HepG2 (cell line): ENCODE measurements around the gene DELE1. TPM values are rescaled to one million over a fixed set of nuclear protein-coding genes. Genes with fewer than 3 reads are reported as not detected.

ENCODE experiments used
- GMEB2 ChIP-seq: IDR thresholded peaks from 2 replicates; pipeline ENCODE4 v1.6.1; 2016; ENCODE audit warnings: missing biosample characterization, missing genetic modification reagents, low read depth
- HDAC6 ChIP-seq: fragments of 200-600 bp; sonication (generic); IDR thresholded peaks from 2 replicates; pipeline ENCODE4 v1.7.0; 2017; ENCODE audit warnings: mild to moderate bottlenecking, antibody characterized with exemption, low read length, low read depth
- MIER2 ChIP-seq: IDR thresholded peaks from 2 replicates; pipeline ENCODE4 v1.6.1; 2016; ENCODE audit warnings: missing biosample characterization, missing genetic modification reagents
- RFXANK ChIP-seq: IDR thresholded peaks from 2 replicates; pipeline ENCODE4 v1.6.1; 2016
- TOE1 ChIP-seq: sonication (generic); formaldehyde crosslinking; IDR thresholded peaks from 2 replicates; pipeline ENCODE4 v1.4.0; 2020; ENCODE audit warnings: mild to moderate bottlenecking, missing genetic modification reagents
- ZBTB44 ChIP-seq: sonication (generic); formaldehyde crosslinking; IDR thresholded peaks from 2 replicates; pipeline ENCODE4 v1.4.0; 2020; ENCODE audit warnings: missing genetic modification reagents
- ZHX1 ChIP-seq: sonication (generic); formaldehyde crosslinking; IDR thresholded peaks from 2 replicates; pipeline ENCODE4 v1.8.1; 2022; ENCODE audit warnings: low read depth, mild to moderate bottlenecking, missing genetic modification reagents
- ZKSCAN1 ChIP-seq: fragments of 150-350 bp; IDR thresholded peaks from 2 replicates; pipeline ENCODE4 v1.6.1; 2014; ENCODE audit warnings: low read length
- ZNF350 ChIP-seq: sonication (generic); formaldehyde crosslinking; IDR thresholded peaks from 2 replicates; pipeline ENCODE4 v1.4.0; 2020; ENCODE audit warnings: mild to moderate bottlenecking, low read depth, missing genetic modification reagents, borderline replicate concordance
- ZNF431 ChIP-seq: sonication (generic); formaldehyde crosslinking; IDR thresholded peaks from 2 replicates; pipeline ENCODE4 v1.9.0; 2022; ENCODE audit warnings: missing genetic modification reagents, low read depth, mild to moderate bottlenecking, borderline replicate concordance
- ZNF503 ChIP-seq: sonication (generic); formaldehyde crosslinking; IDR thresholded peaks from 2 replicates; pipeline ENCODE4 v1.4.0; 2020; ENCODE audit warnings: missing genetic modification reagents
- ZNF646 ChIP-seq: sonication (generic); formaldehyde crosslinking; IDR thresholded peaks from 2 replicates; pipeline ENCODE4 v1.9.0; 2021; ENCODE audit warnings: mild to moderate bottlenecking, missing genetic modification reagents
- ZNF720 ChIP-seq: sonication (generic); formaldehyde crosslinking; IDR thresholded peaks from 2 replicates; pipeline ENCODE4 v1.4.0; 2020; ENCODE audit warnings: missing genetic modification reagents
- ZSCAN21 ChIP-seq: sonication (generic); formaldehyde crosslinking; IDR thresholded peaks from 2 replicates; pipeline ENCODE4 v1.8.0; 2022; ENCODE audit warnings: mild to moderate bottlenecking, missing genetic modification reagents, moderate library complexity, borderline replicate concordance
- polyA plus RNA-seq, 8 experiments: library from polyadenylated mRNA; depleted of rRNA in 3 of 8; stranded (reverse) in 7 of 8; unstranded in 1 of 8; fragments of >200 nt; fragmentation: Illumina TruSeq in 4 of 8; extraction: Trizol in 4 of 8; gene quantifications; 2 replicates each; pipeline versions ENCODE4 v1.2.1 to v1.2.3, GENCODE V29; 2011 to 2016; ENCODE audit warnings: low read depth in 4 of 8, missing spikeins in 1 of 8, mixed read lengths in 1 of 8; ENCODE audit not compliant: insufficient read depth in 1 of 8
- total RNA-seq, 5 experiments: library from RNA; depleted of rRNA; stranded (reverse); fragments of >200 nt; fragmentation: Illumina TruSeq; extraction: Trizol; gene quantifications; 2 replicates each; pipeline ENCODE4 v1.2.3, GENCODE V29; 2016; ENCODE audit warnings: low read depth in 1 of 5

DELE1 gene
- total and polyA plus RNA-seq, 2 of the 13 experiments (the other 11 are each of a cell fraction or from before 2014, with no cell fraction given): 57.5 to 90.3 TPM

GRCh38 chr5:141923448-141924313 is at the start of gene DELE1 (continued):
- no peak for TF ChIP-seq GMEB2 (CRISPR knock-in tag)
- peak; percentile 50 for TF ChIP-seq MIER2 (CRISPR knock-in tag)
- TF ChIP-seq ZNF350 (CRISPR knock-in tag): peak; percentile 96
- no peak for TF ChIP-seq ZKSCAN1
- no peak for TF ChIP-seq ZNF503 (CRISPR knock-in tag)
- no peak for TF ChIP-seq ZNF720
- no peak for TF ChIP-seq RFXANK (CRISPR knock-in tag)
- no peak for TF ChIP-seq ZNF646 (CRISPR knock-in tag)
- TF ChIP-seq HDAC6: no peak
- TF ChIP-seq ZBTB44: no peak
- no peak for TF ChIP-seq TOE1 (CRISPR knock-in tag)
- peak; percentile 60 for TF ChIP-seq ZHX1
- TF ChIP-seq ZNF431 (CRISPR knock-in tag): no peak; the same call in 1 of the 2 replicates
- TF ChIP-seq ZSCAN21 (CRISPR knock-in tag): peak; percentile 72
